ENCODE measurements around the gene VWA3B. TPM values are rescaled to one million over a fixed set of nuclear protein-coding genes. Genes with fewer than 3 reads are reported as not detected.

The VWA3B gene
- total RNA-seq, 1 donor from 2014 or later: not detected

- DNase-seq (ENCODE audit: low spot score): no peak
- H3K4me3 Mint-ChIP-seq: no peak overlapping the region
- peaks cover 6% of the 10 kb centered on the region for H3K4me1 Mint-ChIP-seq (ENCODE audit: low read depth)
- H3K27me3 Mint-ChIP-seq (ENCODE audit: insufficient read depth): peaks cover 5% of the 10 kb centered on the region
- H3K27ac Mint-ChIP-seq: no peak overlapping the region
- intact Hi-C loops (cut with micrococcal nuclease): no loop called here
- H3K9me3 Mint-ChIP-seq: no peaks in the 10 kb centered on the region
- no peaks in the 10 kb centered on the region for H3K36me3 Mint-ChIP-seq (ENCODE audit: low read depth)
Measured at GRCh38 chr2:98148595-98149332, 61.8 kb downstream of the VWA3B start.

GRCh38 chr2:98149333-98149697, 62.3 kb downstream of the VWA3B start:
- DNase-seq (ENCODE audit: low spot score): no peak
- Mint-ChIP-seq H3K36me3 (ENCODE audit: low read depth) (no peaks in the 10 kb centered on the region), H3K27me3 (ENCODE audit: insufficient read depth) (peaks cover 5% of the 10 kb centered on the region), H3K4me1 (ENCODE audit: low read depth) (peaks cover 6% of the 10 kb centered on the region), H3K9me3 (no peaks in the 10 kb centered on the region), H3K27ac (no peak overlapping the region), H3K4me3 (no peak overlapping the region)
- intact Hi-C loops (cut with micrococcal nuclease): no loop called here

GRCh38 chr2:98153481-98153880, 66.5 kb downstream of the VWA3B start:
- H3K4me3 Mint-ChIP-seq: no peak overlapping the region
- H3K27me3 Mint-ChIP-seq (ENCODE audit: insufficient read depth): peaks cover 12% of the 10 kb centered on the region
- intact Hi-C loops (cut with micrococcal nuclease): no loop called here
- H3K36me3 Mint-ChIP-seq (ENCODE audit: low read depth): no peaks in the 10 kb centered on the region
- DNase-seq (ENCODE audit: low spot score): no peak
- H3K4me1 Mint-ChIP-seq (ENCODE audit: low read depth): peaks cover 6% of the 10 kb centered on the region
- H3K9me3 Mint-ChIP-seq: no peaks in the 10 kb centered on the region
- no peak overlapping the region for H3K27ac Mint-ChIP-seq

DNA sequence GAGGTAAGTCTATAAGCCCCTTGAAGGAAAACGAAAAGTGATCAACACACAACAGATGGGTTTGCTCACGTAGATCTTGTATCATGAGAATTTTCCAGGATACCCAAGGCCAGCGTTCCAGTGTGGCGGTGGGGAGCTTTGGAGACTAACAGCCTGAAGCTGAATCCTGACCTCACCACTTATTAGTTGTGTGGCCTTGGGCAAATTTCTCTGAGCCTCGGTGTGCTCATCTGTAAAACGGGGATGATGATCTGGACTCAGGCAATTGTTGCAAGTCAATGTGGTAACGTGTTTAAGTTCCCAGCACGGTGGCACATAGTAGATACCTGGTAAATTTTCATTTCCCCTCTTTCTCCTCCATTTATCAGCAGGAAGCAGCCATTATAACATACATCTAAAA, 68.3 kb downstream of the VWA3B start:
- DNase-seq (ENCODE audit: low spot score): no peak
- Mint-ChIP-seq H3K27me3 (ENCODE audit: insufficient read depth) (peaks cover 10% of the 10 kb centered on the region), H3K4me1 (ENCODE audit: low read depth) (no peaks in the 10 kb centered on the region), H3K36me3 (ENCODE audit: low read depth) (no peaks in the 10 kb centered on the region), H3K9me3 (no peaks in the 10 kb centered on the region), H3K4me3 (no peak overlapping the region), H3K27ac (no peak overlapping the region)
- intact Hi-C loops (cut with micrococcal nuclease): no loop called here

- Mint-ChIP-seq H3K4me1 (ENCODE audit: low read depth) (no peaks in the 10 kb centered on the region), H3K36me3 (ENCODE audit: low read depth) (no peaks in the 10 kb centered on the region), H3K27ac (no peak overlapping the region), H3K9me3 (no peaks in the 10 kb centered on the region), H3K4me3 (no peak overlapping the region), H3K27me3 (ENCODE audit: insufficient read depth) (peaks cover 14% of the 10 kb centered on the region)
- no peak for DNase-seq (ENCODE audit: low spot score)
- intact Hi-C loops (cut with micrococcal nuclease): no loop called here
Measured at GRCh38 chr2:98155716-98156115, 68.7 kb downstream of the VWA3B start.

GRCh38 chr2:98156304-98156703, 69.3 kb downstream of the VWA3B start:
- peaks cover 17% of the 10 kb centered on the region for H3K27me3 Mint-ChIP-seq (ENCODE audit: insufficient read depth)
- no peaks in the 10 kb centered on the region for H3K4me1 Mint-ChIP-seq (ENCODE audit: low read depth)
- no peak overlapping the region for H3K27ac Mint-ChIP-seq
- no peak for DNase-seq (ENCODE audit: low spot score)
- H3K36me3 Mint-ChIP-seq (ENCODE audit: low read depth): no peaks in the 10 kb centered on the region
- no peaks in the 10 kb centered on the region for H3K9me3 Mint-ChIP-seq
- no peak overlapping the region for H3K4me3 Mint-ChIP-seq
- intact Hi-C loops (cut with micrococcal nuclease): no loop called here

GRCh38 chr2:98157557-98157956, 70.6 kb downstream of the VWA3B start:
- no peak for DNase-seq (ENCODE audit: low spot score)
- Mint-ChIP-seq H3K4me3 (no peak overlapping the region), H3K9me3 (no peaks in the 10 kb centered on the region), H3K27ac (no peak overlapping the region), H3K27me3 (ENCODE audit: insufficient read depth) (peaks cover 17% of the 10 kb centered on the region), H3K36me3 (ENCODE audit: low read depth) (no peaks in the 10 kb centered on the region), H3K4me1 (ENCODE audit: low read depth) (no peaks in the 10 kb centered on the region)
- intact Hi-C loops (cut with micrococcal nuclease): no loop called here

- no peak overlapping the region for H3K27ac Mint-ChIP-seq
- H3K36me3 Mint-ChIP-seq (ENCODE audit: low read depth): no peaks in the 10 kb centered on the region
- no peaks in the 10 kb centered on the region for H3K4me1 Mint-ChIP-seq (ENCODE audit: low read depth)
- no peak overlapping the region for H3K4me3 Mint-ChIP-seq
- intact Hi-C loops (cut with micrococcal nuclease): no loop called here
- DNase-seq (ENCODE audit: low spot score): no peak
- H3K9me3 Mint-ChIP-seq: no peaks in the 10 kb centered on the region
- peaks cover 16% of the 10 kb centered on the region for H3K27me3 Mint-ChIP-seq (ENCODE audit: insufficient read depth)
Measured at GRCh38 chr2:98158305-98158704, 71.3 kb downstream of the VWA3B start.

- H3K4me3 Mint-ChIP-seq: no peak overlapping the region
- H3K9me3 Mint-ChIP-seq: no peaks in the 10 kb centered on the region
- DNase-seq (ENCODE audit: low spot score): no peak
- no peaks in the 10 kb centered on the region for H3K4me1 Mint-ChIP-seq (ENCODE audit: low read depth)
- H3K36me3 Mint-ChIP-seq (ENCODE audit: low read depth): no peaks in the 10 kb centered on the region
- H3K27ac Mint-ChIP-seq: no peak overlapping the region
- H3K27me3 Mint-ChIP-seq (ENCODE audit: insufficient read depth): peaks cover 12% of the 10 kb centered on the region
- intact Hi-C loops (cut with micrococcal nuclease): no loop called here
Measured at GRCh38 chr2:98160554-98160953, 73.6 kb downstream of the VWA3B start.

DNA sequence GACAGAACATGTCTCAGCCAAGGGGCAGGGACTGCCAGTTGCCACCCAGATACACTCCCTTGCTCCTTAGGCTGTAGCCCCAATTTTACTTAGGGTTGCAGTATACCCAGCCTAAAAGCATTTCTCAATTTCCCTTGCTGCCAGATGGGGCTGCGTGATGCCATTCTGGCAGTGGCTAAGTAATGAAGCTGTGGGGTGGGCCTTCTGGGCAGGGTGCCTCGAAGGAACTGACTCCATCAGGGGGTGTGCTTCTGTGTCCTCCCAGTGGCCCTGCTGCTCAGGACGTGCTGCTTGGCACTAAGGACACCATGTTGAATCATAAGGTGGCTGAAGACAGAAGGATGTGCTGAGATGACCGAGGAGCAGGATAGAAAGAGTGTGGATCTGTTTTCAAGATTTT, 74.2 kb downstream of the VWA3B start:
- H3K27me3 Mint-ChIP-seq (ENCODE audit: insufficient read depth): peaks cover 10% of the 10 kb centered on the region
- no peaks in the 10 kb centered on the region for H3K9me3 Mint-ChIP-seq
- intact Hi-C loops (cut with micrococcal nuclease): no loop called here
- no peaks in the 10 kb centered on the region for H3K36me3 Mint-ChIP-seq (ENCODE audit: low read depth)
- H3K27ac Mint-ChIP-seq: no peak overlapping the region
- H3K4me1 Mint-ChIP-seq (ENCODE audit: low read depth): no peaks in the 10 kb centered on the region
- no peak for DNase-seq (ENCODE audit: low spot score)
- H3K4me3 Mint-ChIP-seq: no peak overlapping the region

GRCh38 chr2:98164256-98164655, 77.3 kb downstream of the VWA3B start:
- Mint-ChIP-seq H3K27ac (no peak overlapping the region), H3K4me1 (ENCODE audit: low read depth) (no peaks in the 10 kb centered on the region), H3K9me3 (no peaks in the 10 kb centered on the region), H3K27me3 (ENCODE audit: insufficient read depth) (peaks cover 15% of the 10 kb centered on the region), H3K36me3 (ENCODE audit: low read depth) (no peaks in the 10 kb centered on the region), H3K4me3 (no peak overlapping the region)
- intact Hi-C loops (cut with micrococcal nuclease): no loop called here
- no peak for DNase-seq (ENCODE audit: low spot score)

- no peak overlapping the region for H3K27ac Mint-ChIP-seq
- DNase-seq (ENCODE audit: low spot score): no peak
Measured at GRCh38 chr2:98165516-98166071, 78.6 kb downstream of the VWA3B start.

DNA sequence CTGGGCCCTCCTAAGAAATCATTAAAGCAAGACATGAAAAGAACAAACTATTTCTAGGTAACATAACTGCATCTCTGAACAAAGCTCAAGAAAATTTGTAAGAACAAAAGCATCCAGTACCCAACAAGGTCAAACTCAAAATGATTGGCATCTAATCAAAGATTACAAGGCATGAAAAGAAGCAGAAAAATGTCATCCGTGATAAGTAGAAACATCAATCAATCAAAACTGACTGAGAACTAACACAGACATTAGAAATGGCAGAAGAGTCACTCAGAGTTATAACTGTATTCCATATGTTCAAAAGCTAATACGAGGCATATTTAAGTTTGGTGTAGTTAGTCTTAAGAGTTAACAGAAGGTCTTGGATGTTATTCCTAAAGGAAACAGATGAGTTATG, 80.9 kb downstream of the VWA3B start:
- H3K4me1 Mint-ChIP-seq (ENCODE audit: low read depth): no peaks in the 10 kb centered on the region
- no peaks in the 10 kb centered on the region for H3K9me3 Mint-ChIP-seq
- intact Hi-C loops (cut with micrococcal nuclease): no loop called here
- peaks cover 11% of the 10 kb centered on the region for H3K27me3 Mint-ChIP-seq (ENCODE audit: insufficient read depth)
- DNase-seq (ENCODE audit: low spot score): no peak
- no peaks in the 10 kb centered on the region for H3K36me3 Mint-ChIP-seq (ENCODE audit: low read depth)
- H3K4me3 Mint-ChIP-seq: no peak overlapping the region
- no peak overlapping the region for H3K27ac Mint-ChIP-seq

More at GRCh38 chr2:98165516-98166071, 78.6 kb downstream of the VWA3B start:
- Mint-ChIP-seq H3K36me3 (ENCODE audit: low read depth) (no peaks in the 10 kb centered on the region), H3K4me3 (no peak overlapping the region), H3K9me3 (no peaks in the 10 kb centered on the region), H3K27me3 (ENCODE audit: insufficient read depth) (peaks cover 12% of the 10 kb centered on the region), H3K4me1 (ENCODE audit: low read depth) (no peaks in the 10 kb centered on the region)
- intact Hi-C loops (cut with micrococcal nuclease): no loop called here

- no peaks in the 10 kb centered on the region for H3K36me3 Mint-ChIP-seq (ENCODE audit: low read depth)
- no peak for DNase-seq (ENCODE audit: low spot score)
- H3K9me3 Mint-ChIP-seq: no peaks in the 10 kb centered on the region
- peaks cover 12% of the 10 kb centered on the region for H3K27me3 Mint-ChIP-seq (ENCODE audit: insufficient read depth)
- intact Hi-C loops (cut with micrococcal nuclease): no loop called here
- no peaks in the 10 kb centered on the region for H3K4me1 Mint-ChIP-seq (ENCODE audit: low read depth)
- no peak overlapping the region for H3K27ac Mint-ChIP-seq
- H3K4me3 Mint-ChIP-seq: no peak overlapping the region
Measured at GRCh38 chr2:98170076-98170475, 83.1 kb downstream of the VWA3B start.
